ENCODE results near the gene EFCAB5.

DNA sequence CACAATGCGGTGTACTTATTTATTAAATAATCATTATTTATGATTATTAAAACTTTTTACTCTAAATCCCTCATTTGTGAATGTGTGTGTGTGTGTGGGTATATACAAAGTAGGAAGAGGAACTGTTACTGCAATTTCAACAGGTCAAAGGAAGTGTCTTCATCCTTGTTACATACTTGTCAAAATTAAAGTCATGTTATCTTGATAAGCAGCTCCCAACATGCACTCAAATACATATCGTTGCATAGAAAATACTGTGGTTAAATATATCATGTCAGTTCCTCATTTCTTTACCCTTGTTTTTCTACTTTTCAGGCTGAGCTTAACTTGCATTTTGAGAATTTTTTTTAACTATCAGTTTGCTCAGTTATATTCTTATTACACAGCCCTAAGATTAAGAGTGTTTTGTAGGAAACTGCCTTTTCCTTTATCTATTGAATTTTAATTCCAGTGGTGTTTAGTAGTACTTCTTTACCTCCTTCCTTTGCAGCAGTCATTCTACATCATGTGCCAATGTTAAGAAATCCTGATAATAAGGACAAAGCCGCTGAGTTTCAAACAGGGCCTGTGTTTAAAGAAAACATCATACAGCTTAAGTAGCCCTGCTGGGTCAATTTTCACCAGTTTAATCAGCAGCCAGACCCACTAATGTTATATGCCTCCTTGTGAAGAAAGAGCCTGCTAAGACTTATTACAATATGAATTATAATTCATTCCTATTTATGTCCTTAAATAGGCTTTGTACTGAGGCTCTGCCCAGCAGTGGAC, 7.2 kb downstream of the EFCAB5 start:
- TF ChIP-seq CTCF (IDR thresholded peaks at IDR 0.05; ENCODE audit: poor library complexity, severe bottlenecking) (no peak), POLR2AphosphoS5 (IDR thresholded peaks at IDR 0.05) (no peak), MXI1 (conservative IDR thresholded peaks at IDR 0.05; ENCODE audit: poor library complexity, severe bottlenecking) (no peak), EP300 (conservative IDR thresholded peaks at IDR 0.05; ENCODE audit: poor library complexity, severe bottlenecking) (no peak), REST (IDR thresholded peaks at IDR 0.05; ENCODE audit: borderline replicate concordance) (no peak), EZH2 (IDR thresholded peaks at IDR 0.05; ENCODE audit: borderline replicate concordance, insufficient read depth, low read length, poor library complexity, severe bottlenecking) (no peak), RAD21 (conservative IDR thresholded peaks at IDR 0.05) (no peak)

Measured in neural cell (in vitro differentiated cells).